SHP77 (cell line): ENCODE measurements around the gene NACC2.

Source experiments
- DNase-seq, 2 experiments: peaks; one replicate each; lab custom pipeline; 2025; lab: John Stamatoyannopoulos, UW

The NACC2 gene

DNA sequence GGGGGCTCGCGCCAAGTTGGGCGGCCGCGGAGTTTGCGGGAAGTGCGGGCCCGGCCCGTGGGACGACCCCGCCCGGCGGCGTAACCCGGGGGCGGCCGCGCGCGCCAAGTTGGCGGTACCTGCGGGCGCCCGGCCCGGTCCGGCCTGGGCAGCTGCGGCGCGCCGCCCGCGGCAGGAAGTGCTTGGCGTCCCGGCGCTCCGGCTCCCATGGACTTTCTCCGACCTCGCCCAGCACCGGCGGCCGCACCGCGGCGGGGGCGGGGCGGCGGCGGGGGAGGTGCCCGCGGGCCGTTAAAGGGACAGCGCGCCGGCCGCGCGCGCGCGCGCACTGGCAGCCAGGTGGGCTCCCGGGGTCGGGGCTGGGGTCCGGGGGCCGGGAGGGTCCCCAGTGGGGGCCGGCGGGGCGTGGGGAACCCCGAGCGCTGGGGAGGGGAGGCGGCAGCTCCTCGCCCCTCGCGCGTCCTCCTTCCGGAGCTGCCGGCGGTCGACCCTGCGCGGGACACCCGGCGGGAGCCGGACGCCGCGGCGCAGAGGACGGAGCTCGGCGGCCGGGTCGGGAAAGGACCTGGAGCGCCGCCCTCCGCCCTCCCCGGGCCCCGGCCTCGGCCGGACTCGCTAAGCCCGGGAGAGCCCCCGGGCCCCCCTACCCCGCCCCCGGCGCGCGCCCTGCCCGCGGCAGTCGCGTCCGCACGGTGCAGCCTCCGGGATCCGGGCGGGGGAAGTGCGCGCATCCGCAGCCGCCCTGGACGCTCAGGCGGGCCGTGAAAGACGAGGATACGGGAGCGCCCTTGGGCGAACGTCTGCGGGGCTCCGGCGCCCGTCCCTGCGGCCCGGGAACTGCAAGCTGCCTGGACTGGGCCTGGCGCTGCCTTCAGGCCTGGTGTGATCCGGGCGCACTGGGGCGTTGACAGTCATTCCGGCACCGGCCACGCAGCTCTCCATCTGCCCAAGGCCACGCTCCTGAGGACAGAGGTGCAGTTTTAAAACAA is at the start of gene NACC2:
Gene NACC2 (minus strand): TSS at position 220 of the 989 bp plus-strand sequence. CDS start 44,768 bp downstream, outside the sequence.
- peak in 1 of 2 experiments; percentile 62 for DNase-seq

DNA sequence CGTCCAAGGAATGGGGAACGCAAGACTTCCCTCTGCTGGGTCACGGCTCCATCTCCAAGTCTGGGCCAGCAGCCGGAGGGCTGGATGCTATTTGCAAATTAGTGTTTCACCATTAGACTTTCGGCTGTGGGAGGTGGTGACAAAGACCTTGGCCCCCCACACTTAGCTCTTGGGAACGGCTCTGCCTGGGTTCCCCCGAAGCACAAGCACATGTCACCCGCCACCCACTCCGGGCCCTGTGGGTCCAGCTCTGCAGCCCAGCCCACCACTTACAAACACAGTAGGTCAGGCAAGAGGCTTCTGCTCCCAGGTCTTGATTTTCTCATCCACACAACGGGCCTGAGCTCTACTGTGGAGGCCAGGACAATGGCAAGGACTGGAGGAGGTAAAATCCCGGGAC is 49.4 kb upstream of the NACC2 start:
- DNase-seq = no peak

DNA sequence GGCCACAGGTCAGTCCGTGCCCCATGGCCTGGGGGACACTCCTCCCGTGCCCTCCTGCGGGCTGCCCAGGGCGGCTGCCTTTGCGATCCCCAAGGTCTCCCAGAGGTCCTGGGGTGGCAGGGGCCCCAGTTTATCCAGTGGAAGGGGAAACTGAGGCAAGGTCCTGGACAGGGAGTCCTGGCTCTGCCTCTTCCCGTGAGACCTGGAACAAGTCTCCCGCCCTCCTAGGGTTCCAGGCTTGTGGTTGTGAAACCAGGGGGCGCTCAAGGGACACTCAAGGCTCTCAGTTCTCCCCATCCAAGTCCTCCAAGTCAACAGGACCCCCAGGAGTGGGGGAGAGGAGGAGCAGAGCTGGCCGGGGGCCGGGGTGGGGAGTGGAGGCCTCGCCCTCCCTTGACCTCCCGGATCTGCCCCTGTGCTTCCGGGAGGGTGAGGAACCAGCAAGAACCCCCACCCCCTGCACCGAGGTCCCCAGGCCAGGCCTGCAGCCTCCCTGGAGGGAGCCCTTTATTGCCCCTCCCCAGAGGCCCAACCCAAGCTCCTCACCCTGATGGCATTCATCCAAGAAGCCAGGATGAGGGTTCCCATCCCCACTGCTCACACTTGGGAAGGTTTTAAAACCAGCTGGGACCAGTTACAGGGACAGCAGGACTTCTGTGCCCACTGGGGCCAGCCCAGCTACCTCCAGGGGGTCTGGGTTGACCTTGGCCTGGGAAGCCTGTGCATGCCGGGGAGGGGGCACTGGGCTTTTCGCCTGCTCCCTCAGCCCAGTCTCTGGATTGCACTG is 48.3 kb upstream of the NACC2 start:
- peak; percentile 43 to 51 for DNase-seq

DNA sequence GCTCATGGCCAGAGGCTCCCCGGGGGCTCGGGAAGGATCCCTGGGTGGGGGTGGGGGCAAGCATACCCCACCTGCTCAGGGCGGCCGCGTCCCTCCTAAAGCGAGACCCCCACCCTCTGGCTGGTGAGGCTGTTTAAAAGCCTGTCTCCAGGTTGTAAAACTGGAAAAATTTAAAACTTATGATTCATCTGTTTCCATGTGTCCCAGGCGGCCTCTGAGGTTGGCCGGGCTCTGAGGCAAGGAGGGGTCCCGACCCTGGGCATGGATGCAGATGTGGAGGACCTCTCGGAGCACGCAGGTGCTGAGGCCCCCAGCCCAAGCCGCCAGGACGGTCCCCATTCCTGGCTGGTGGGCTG is 47.7 kb upstream of the NACC2 start:
- no peak for DNase-seq

DNA sequence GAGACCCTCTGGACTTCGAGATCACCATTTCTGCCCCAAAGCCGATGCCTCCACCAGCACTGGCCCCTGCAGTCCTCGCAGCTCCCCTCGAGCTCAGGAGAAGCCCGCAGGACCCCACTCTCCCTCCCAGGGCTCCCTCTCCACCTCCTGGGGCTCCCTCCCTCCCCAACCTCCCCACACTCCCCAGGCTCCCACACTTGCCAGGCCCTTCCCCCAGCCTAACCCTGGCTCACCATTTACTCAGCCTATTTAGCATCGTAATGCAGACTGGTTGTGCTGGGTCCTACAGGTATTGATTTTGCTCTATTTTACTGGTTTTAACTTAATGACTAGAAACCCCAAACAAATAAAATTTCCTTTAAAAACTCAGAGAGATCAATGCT is 47.3 kb upstream of the NACC2 start:
- DNase-seq = no peak

DNA sequence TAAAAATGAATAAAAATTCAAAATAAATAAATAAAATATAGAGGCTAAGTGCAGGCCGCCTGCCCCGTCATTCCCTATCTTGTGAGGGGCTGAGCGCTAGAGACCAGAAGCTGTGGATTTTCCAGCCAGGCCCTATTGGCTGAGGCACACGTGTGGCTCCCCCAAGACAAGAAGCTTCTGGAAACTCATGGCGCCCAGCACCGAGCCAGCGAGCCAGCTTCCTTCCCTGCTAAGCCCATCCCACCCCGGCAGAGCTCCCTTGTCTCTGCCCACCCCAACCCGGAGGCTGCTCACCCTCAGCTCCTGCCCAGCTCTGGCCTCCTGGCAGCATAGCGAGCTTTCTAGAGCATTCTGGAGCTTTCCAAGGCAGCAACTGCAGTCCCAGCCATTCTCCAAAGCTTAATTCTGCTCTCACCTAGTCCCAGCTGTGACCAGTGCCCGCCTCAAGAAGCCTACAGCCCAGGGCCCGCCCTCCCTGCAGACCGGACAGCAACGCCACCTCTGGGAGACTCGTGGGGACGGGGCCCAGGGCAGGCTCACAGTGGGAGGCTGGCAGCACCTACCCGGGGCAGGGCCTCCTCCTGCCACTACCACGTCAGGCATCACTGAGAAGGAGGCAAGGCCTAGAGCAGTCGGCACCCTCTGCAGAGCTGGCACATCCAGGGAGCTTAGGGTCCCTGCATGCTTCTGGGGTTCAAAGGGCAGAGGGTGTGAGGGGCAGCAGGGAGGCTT is 46.8 kb upstream of the NACC2 start:
- no peak for DNase-seq

GRCh38 chr9:136140966-136141365 is 45.9 kb upstream of the NACC2 start:
- DNase-seq = no peak

GRCh38 chr9:136140046-136140445 is 45.0 kb upstream of the NACC2 start:
- no peak for DNase-seq

DNA sequence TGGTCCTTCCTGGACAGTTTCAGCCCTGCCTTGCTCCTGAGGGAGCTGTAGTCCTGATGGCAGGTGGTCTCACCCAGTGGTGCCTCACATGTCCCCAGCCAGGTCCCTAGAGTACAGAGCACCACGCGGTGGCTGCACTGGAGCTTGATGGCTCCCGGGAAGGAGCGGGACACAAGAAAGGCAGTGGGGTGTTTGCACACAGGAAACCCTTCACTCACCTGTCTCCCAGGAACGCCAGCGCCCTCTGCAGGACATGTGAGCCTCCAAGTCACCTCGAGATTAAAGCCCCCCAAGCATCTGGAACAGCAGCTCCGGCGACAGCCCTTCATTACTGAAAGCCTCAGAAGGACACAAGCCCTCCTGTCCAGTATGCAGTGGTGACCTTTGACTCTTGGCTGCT is 43.5 kb upstream of the NACC2 start:
- DNase-seq = peak; percentile 42 to 73

- DNase-seq = no peak
These were observed 42.5 kb upstream of the NACC2 start for GRCh38 chr9:136137321-136138265.

GRCh38 chr9:136136127-136136925 is 41.2 kb upstream of the NACC2 start:
- DNase-seq = no peak

DNA sequence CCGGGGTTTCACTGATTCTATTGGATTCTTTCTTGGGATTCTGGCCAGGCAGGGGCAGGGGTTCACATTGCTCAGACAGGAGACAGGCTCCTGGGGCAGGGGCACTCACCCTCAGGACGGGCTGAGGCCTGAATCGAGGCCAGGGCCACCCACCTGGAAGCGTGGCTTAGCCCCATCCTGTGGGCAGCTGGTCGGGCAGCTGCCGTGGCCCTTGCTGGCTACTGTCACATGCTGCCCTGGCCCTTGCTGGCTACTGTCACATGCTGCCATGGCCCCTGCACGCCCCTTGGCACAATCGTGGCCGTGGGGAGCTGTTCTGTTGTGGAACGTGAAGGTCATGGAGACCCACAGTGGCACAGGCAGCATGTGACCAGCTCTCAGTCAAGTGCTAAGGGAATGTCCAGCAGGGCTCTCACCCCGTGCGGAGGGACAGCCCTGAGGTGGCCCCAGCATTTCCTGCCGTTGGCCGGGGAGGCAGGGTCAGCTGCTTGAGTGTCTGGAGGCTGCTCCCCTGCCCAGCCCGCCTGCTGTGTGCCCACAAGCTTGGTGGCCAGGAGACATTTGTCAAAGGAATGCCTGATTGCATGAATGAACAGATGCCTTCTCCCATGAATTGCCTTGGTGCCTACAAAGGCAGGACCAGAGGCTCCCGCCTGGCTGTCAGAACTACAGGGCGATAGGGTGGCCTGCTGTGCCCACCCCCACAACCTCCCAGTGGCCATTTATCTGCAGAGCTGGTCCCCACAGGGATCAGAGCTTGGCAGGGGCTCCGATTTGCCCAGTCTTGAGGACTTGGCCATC is 40.4 kb upstream of the NACC2 start:
- no peak for DNase-seq

GRCh38 chr9:136133959-136134484 is 38.9 kb upstream of the NACC2 start:
- no peak for DNase-seq

GRCh38 chr9:136133191-136133958 is 38.3 kb upstream of the NACC2 start:
- DNase-seq = peak in 1 of 2 experiments; percentile 54

DNA sequence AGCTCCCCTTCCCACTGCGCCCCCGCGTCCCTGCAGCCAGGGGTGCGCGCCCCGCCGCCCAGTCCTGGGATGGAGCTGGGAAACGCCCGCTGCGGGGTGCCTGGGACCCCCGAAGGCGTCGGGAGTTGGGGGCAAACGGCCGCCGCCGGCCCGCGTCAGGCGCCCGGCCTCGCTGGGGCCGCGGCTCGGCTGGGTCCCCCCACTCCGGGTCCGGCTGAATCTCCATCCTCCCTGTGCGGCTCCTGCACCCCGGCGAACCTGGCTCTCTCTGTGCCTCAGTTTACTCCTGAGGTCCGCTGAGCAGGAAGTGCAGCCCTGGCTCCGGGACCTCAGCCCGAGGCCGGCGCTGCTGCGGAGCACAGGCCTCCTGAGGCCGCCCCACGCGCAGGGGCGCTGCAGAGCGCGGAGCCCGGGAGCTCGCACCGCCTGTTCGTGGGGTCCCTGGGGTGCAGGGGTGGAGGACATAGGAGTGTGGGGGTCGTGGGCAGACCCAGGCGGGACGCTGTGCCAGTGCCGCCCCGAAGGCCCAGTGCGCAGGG is 37.5 kb upstream of the NACC2 start:
- no peak for DNase-seq

- no peak for DNase-seq
These were observed 36.8 kb upstream of the NACC2 start for GRCh38 chr9:136131629-136132511.

DNA sequence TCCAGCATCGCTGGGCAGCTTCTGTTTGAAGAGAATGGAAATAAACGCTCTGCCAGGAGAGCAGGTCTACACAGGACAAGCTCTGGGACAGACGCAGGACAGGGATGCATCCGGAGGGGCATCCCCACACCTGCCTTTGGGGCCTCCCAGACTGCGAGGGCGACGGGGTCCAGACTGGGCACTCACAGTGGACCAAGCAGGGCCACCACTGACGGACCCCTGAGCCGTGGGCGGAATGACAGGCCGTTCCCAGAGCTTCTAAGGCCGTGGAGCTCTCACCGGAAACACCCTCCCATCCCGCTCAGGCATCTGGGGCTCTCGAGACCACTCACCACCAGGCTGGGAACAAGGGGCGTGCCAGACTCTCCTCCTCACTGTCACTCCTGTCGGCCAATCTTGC is 34.1 kb upstream of the NACC2 start:
- DNase-seq = no peak
